Panc1 (cell line): ENCODE data around the gene TRAF3IP1. TPM values are rescaled to one million over a fixed set of nuclear protein-coding genes. Genes with fewer than 3 reads are reported as not detected.

Experiments
- ATAC-seq: fragments of 200-7000 bp; cut with Tn5 transposase; 2 replicates; pipeline ENCODE4 v1.9.1; 2020; ENCODE audit warnings: mild to moderate bottlenecking, moderate library complexity
- BruUV-seq: library from RNA; stranded (reverse); fragments of 400-500 nt; replicated peaks from 2 replicates; lab custom pipeline; 2021; lab: Mats Ljungman, UMichigan
- CTCF ChIA-PET: fragments of 300-600 bp; sonication (Branson Sonifier 250); formaldehyde crosslinking; loops from one replicate; lab custom pipeline; 2022; ENCODE audit warnings: antibody characterized with exemption; lab: Charles Lee
- POLR2A ChIA-PET: fragments of 300-600 bp; sonication (Branson Sonifier 250); formaldehyde crosslinking; loops from one replicate; lab custom pipeline; 2022; ENCODE audit warnings: antibody characterized with exemption; lab: Charles Lee
- DNase-seq: peaks from one replicate; pipeline ENCODE4 v3.0.0-alpha.2; 2010; ENCODE audit warnings: low read depth, low spot score
- H3K27ac ChIP-seq: 2 replicates; pipeline ENCODE4 v1.5.1; 2011; ENCODE audit warnings: mild to moderate bottlenecking, low read length, inconsistent platforms
- H3K27me3 ChIP-seq: fragments of 200-500 bp; sonication (Bioruptor generic); 2 replicates; pipeline ENCODE4 v1.6.0; 2014; ENCODE audit warnings: low read length, inconsistent platforms; ENCODE audit not compliant: control insufficient read depth, insufficient read depth
- H3K36me3 ChIP-seq: fragments of 200-500 bp; sonication (Bioruptor generic); 2 replicates; pipeline ENCODE4 v1.5.1; 2014; ENCODE audit warnings: inconsistent platforms, mild to moderate bottlenecking, low read length, moderate library complexity; ENCODE audit not compliant: control insufficient read depth, insufficient read depth
- H3K4me1 ChIP-seq: 2 replicates; pipeline ENCODE4 v1.5.1; 2011; ENCODE audit warnings: inconsistent platforms, mild to moderate bottlenecking, low read length, moderate library complexity; ENCODE audit not compliant: control insufficient read depth, insufficient read depth
- H3K4me3 ChIP-seq, 2 experiments: 2 replicates each; pipeline ENCODE4 v1.5.1; 2011 to 2012; ENCODE audit warnings: low read depth in 2 of 2, low read length in 2 of 2, mild to moderate bottlenecking in 2 of 2, inconsistent platforms in 1 of 2, moderate library complexity in 1 of 2
- H3K9me3 ChIP-seq: fragments of 200-500 bp; sonication (Bioruptor generic); 2 replicates; pipeline ENCODE4 v1.5.1; 2014; ENCODE audit warnings: low read depth, mild to moderate bottlenecking, inconsistent platforms, low read length, moderate library complexity; ENCODE audit not compliant: control insufficient read depth, insufficient read depth
- CTCF ChIP-seq: fragments of 450-650 bp; IDR thresholded peaks from 2 replicates; pipeline ENCODE4 v1.5.1; 2017; ENCODE audit warnings: mild to moderate bottlenecking
- POLR2AphosphoS5 ChIP-seq: IDR thresholded peaks from 2 replicates; pipeline ENCODE4 v1.6.1; 2012; ENCODE audit warnings: mild to moderate bottlenecking, low read depth, low read length, moderate library complexity
- REST ChIP-seq, 2 experiments: IDR thresholded peaks; 2 replicates each; pipeline ENCODE4 v1.6.1; 2011 to 2012; ENCODE audit warnings: low read depth in 2 of 2, control low read depth in 1 of 2, low read length in 1 of 2, mild to moderate bottlenecking in 1 of 2, moderate library complexity in 1 of 2; ENCODE audit not compliant: insufficient read depth in 1 of 2
- SIN3A ChIP-seq: IDR thresholded peaks from 2 replicates; pipeline ENCODE4 v1.6.1; 2012; ENCODE audit warnings: low read depth, mild to moderate bottlenecking, low read length, moderate library complexity, borderline replicate concordance; ENCODE audit not compliant: insufficient read depth
- TCF7L2 ChIP-seq: IDR thresholded peaks from 2 replicates; pipeline ENCODE4 v1.6.1; 2011; ENCODE audit warnings: mild to moderate bottlenecking, low read depth, low read length, inconsistent platforms
- in situ Hi-C: cut with HindIII; loops from 2 replicates; pipeline ENCODE4 v1.10.0; 2016; ENCODE audit warnings: low sequenced_read_pairs, low pct_unique_long_range_greater_than_20kb
- intact Hi-C: fragments of 100-400 bp; cut with micrococcal nuclease; formaldehyde crosslinking; loops from one replicate; pipeline ENCODE4 v1.10.0; 2022; ENCODE audit not compliant: unreplicated experiment
- total RNA-seq: library from RNA; stranded (reverse); gene quantifications from one replicate; pipeline ENCODE4 v1.2.1, GENCODE V29; 2021; ENCODE audit not compliant: unreplicated experiment

Gene TRAF3IP1
- total RNA-seq, 1 experiment from 2014 or later = 23.4 TPM

- intact Hi-C loops = no loop called here
- Histone ChIP-seq H3K4me3 (no peak overlapping the region), H3K9me3 (0 out of 2 replicates have a peak, but pooled peaks cover 9% of the 10 kb centered on the region), H3K27ac (no peak overlapping the region), H3K27me3 (no peaks in the 10 kb centered on the region), H3K4me1 (no peaks in the 10 kb centered on the region), H3K36me3 (no peaks in the 10 kb centered on the region)
- ChIA-PET CTCF (no interaction called here), POLR2A (no interaction called here)
- DNase-seq = no peak
- ATAC-seq = no peak
- TF ChIP-seq POLR2AphosphoS5 (no peak), REST (IDR thresholded peaks at IDR 0.05; ENCODE audit: insufficient read depth in 1 of 2, low read depth in 2 of 2, low read length in 1 of 2) (no peak), SIN3A (no peak), TCF7L2 (no peak), CTCF (no peak)
- no TSS peak for BruUV-seq
- in situ Hi-C loops = no loop called here
These were observed 93.0 kb downstream of the TRAF3IP1 start for GRCh38 chr2:238413368-238413767.

GRCh38 chr2:238415036-238415764 lies 94.9 kb downstream of the TRAF3IP1 start:
- H3K9me3 ChIP-seq = 0 out of 2 replicates have a peak, but pooled peaks cover 9% of the 10 kb centered on the region
- H3K4me3 ChIP-seq = no peak overlapping the region
- H3K27ac ChIP-seq = no peak overlapping the region
- H3K36me3 ChIP-seq = no peaks in the 10 kb centered on the region
- intact Hi-C loops = no loop called here
- BruUV-seq = no TSS peak
- no peak for ATAC-seq
- no peak for DNase-seq
- no peaks in the 10 kb centered on the region for H3K4me1 ChIP-seq
- no peaks in the 10 kb centered on the region for H3K27me3 ChIP-seq
- ChIA-PET CTCF (no interaction called here), POLR2A (no interaction called here)
- TF ChIP-seq REST (IDR thresholded peaks at IDR 0.05; ENCODE audit: insufficient read depth in 1 of 2, low read depth in 2 of 2, low read length in 1 of 2) = no peak
- TF ChIP-seq SIN3A = no peak
- no peak for TF ChIP-seq CTCF
- no peak for TF ChIP-seq POLR2AphosphoS5
- no peak for TF ChIP-seq TCF7L2
- in situ Hi-C loops = no loop called here
